ENCODE data around the gene PPP6R3. TPM values are rescaled to one million over a fixed set of nuclear protein-coding genes. Genes with fewer than 3 reads are reported as not detected.

PPP6R3 gene
- total RNA-seq, 4 donors from 2014 or later, result 103 to 150 (median 119) TPM

DNA sequence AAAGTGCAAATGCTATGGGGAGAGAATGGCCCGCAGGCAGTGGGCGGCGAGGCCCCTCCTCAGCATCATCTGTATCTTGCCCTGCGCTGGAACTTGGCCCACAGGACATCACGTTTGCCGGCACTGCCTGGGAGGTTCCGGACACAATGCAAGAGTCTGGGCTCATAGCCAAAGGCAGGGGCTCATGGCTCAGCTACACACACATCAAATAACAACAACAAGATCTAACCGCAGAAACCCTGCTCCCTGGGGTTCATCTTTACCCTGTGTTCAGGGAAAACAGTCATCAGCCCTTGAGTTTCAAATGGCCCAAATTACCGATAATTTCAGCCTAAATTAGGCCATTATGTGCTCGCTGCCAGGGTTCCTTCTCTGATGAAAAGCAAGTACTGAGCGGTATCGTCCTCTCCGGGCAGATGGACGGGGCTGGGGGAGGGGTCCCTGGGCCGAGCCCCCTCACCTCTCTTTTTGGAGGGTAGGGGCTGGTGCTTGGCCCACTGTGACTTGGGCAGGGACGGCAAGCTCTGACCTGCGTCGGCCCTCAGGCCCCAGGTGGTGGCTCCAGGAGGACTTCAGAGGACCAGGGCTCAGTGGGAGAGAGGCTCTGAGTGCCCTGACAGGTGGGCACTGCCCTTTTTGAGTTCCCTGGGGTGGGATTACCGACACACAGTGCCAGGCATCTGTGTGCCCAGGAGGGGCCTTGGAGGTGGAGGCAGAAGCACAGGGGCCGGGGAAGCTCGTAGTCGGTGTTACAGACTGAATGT, 198.8 kb downstream of the PPP6R3 start:
- H3K4me3 ChIP-seq, result no peak overlapping the region
- 36 to 41% methylated on average over 21 to 22 of the region's 22 CpGs for WGBS, 2 donors
- TF ChIP-seq EP300 (IDR thresholded peaks at IDR 0.05) (peak in 1 of 2 donors; percentile 75), CTCF (IDR thresholded peaks at IDR 0.05) (no peak)
- peak overlapping the region in 2 of 4 donors; percentile 75 to 82 for H3K27ac ChIP-seq
- H3K9me3 ChIP-seq, result peaks cover 0 to 17% (median 0%) of the 10 kb centered on the region in 4 donors
- DNase-seq (ENCODE audit: low spot score in 2 of 2), result peak; percentile 75 to 94
- H3K27me3 ChIP-seq, result peaks cover 0 to 7% of the 10 kb centered on the region in 2 donors
- no peaks in the 10 kb centered on the region for H3K36me3 ChIP-seq
- H3K4me1 ChIP-seq, result peaks cover 0 to 14% (median 7%) of the 10 kb centered on the region in 4 donors

DNA sequence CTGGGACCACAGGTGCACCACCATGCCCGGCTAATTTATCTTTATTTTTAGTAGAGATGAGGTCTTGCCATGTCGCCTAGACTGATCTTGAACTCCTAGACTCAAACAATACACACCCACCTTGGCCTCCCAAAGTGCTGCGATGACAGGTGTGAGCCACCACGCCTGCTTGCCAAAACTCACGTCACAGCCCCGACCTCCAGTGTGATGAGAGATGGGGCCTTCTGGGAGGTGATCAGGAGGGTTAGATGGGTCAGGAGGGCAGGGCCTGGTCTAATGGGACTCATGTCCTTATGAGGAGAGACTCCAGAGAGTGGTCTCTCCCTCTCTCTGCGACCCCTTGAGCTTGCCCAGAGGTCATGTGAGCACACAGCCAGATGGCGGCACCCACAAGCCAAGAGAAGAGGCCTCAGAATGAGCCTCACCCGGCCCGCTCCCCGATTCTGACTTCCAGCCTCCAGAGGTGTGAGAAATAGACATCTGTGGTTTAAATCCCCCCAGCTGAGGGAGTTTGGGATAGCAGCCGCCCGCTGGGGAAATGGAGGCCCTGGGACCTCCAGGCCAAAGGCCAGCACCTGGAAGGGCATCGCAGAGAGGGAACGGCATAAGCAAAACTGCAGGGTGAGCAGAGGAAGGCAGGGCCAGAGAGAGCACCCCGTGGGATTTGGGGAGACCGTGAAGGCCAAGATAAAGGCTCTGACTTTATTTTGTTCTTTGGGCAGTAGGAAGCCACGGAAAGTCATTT, 199.7 kb downstream of the PPP6R3 start:
- H3K27me3 ChIP-seq, result peaks cover 0 to 16% of the 10 kb centered on the region in 2 donors
- H3K27ac ChIP-seq, result peak overlapping the region in 1 of 4 donors; percentile 82
- no peak for TF ChIP-seq EP300 (IDR thresholded peaks at IDR 0.05)
- no peak for TF ChIP-seq POLR2A (IDR thresholded peaks at IDR 0.05)
- no peak for TF ChIP-seq CTCF (IDR thresholded peaks at IDR 0.05)
- H3K4me3 ChIP-seq, result no peak overlapping the region
- H3K4me1 ChIP-seq, result peaks cover 0 to 14% (median 7%) of the 10 kb centered on the region in 4 donors
- DNase-seq (ENCODE audit: low spot score in 2 of 2), result no peak
- peaks cover 0 to 8% (median 0%) of the 10 kb centered on the region in 4 donors for H3K9me3 ChIP-seq
- H3K36me3 ChIP-seq, result no peaks in the 10 kb centered on the region
- 88 to 92% methylated on average over 18 of the region's 18 CpGs for WGBS, 2 donors

DNA sequence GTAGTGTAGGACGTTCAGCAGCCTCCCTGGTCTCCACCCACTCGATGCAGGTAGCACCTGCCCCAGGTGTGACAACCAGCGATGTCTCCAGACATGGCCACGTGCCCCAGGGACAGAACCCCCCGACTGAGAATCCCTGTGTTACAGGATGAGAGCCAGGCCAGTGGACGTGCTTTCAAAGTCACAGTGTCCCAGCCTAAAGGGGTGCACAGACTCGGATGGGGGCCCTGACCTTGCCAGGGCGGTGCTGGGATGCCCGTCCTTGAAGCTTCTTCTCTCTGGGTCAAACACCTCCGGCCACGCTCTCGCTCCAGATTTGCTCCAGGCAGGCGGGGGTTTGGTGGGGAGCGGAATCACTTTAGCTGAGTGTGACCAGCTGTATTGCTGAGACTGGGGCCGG, 200.5 kb downstream of the PPP6R3 start:
- TF ChIP-seq CTCF (IDR thresholded peaks at IDR 0.05) (no peak), POLR2A (IDR thresholded peaks at IDR 0.05) (no peak), EP300 (IDR thresholded peaks at IDR 0.05) (no peak)
- H3K4me3 ChIP-seq, result no peak overlapping the region
- peaks cover 0 to 14% (median 7%) of the 10 kb centered on the region in 4 donors for H3K4me1 ChIP-seq
- no peaks in the 10 kb centered on the region for H3K36me3 ChIP-seq
- WGBS, 2 donors, result 77 to 89% methylated on average over 12 to 15 of the region's 15 CpGs
- peaks cover 0 to 24% of the 10 kb centered on the region in 2 donors for H3K27me3 ChIP-seq
- H3K9me3 ChIP-seq, result peaks cover 0 to under 1% (median 0%) of the 10 kb centered on the region in 4 donors
- no peak for DNase-seq (ENCODE audit: low spot score in 2 of 2)
- no peak overlapping the region for H3K27ac ChIP-seq

GRCh38 chr11:68661697-68662603, 201.4 kb downstream of the PPP6R3 start:
- Histone ChIP-seq H3K36me3 (no peaks in the 10 kb centered on the region), H3K4me1 (peaks cover 0 to 14% (median 7%) of the 10 kb centered on the region in 4 donors), H3K27ac (no peak overlapping the region), H3K4me3 (no peak overlapping the region), H3K9me3 (no peaks in the 10 kb centered on the region), H3K27me3 (peaks cover 0 to 30% of the 10 kb centered on the region in 2 donors)
- no peak for DNase-seq (ENCODE audit: low spot score in 2 of 2)
- WGBS, 2 donors, result 61 to 69% methylated on average over 18 of the region's 18 CpGs
- no peak for TF ChIP-seq EP300 (IDR thresholded peaks at IDR 0.05)
- TF ChIP-seq CTCF (IDR thresholded peaks at IDR 0.05), result no peak
- TF ChIP-seq POLR2A (IDR thresholded peaks at IDR 0.05), result no peak
